ENCODE data around the gene RNU1-1. TPM values are rescaled to one million over a fixed set of nuclear protein-coding genes. Genes with fewer than 3 reads are reported as not detected.
"Not testable (repeated sequence)": the region's sequence is repeated elsewhere in the genome, so short reads cannot be mapped to it uniquely, and the experiment has no call there.

The RNU1-1 gene
- not detected for polyA plus RNA-seq

DNA sequence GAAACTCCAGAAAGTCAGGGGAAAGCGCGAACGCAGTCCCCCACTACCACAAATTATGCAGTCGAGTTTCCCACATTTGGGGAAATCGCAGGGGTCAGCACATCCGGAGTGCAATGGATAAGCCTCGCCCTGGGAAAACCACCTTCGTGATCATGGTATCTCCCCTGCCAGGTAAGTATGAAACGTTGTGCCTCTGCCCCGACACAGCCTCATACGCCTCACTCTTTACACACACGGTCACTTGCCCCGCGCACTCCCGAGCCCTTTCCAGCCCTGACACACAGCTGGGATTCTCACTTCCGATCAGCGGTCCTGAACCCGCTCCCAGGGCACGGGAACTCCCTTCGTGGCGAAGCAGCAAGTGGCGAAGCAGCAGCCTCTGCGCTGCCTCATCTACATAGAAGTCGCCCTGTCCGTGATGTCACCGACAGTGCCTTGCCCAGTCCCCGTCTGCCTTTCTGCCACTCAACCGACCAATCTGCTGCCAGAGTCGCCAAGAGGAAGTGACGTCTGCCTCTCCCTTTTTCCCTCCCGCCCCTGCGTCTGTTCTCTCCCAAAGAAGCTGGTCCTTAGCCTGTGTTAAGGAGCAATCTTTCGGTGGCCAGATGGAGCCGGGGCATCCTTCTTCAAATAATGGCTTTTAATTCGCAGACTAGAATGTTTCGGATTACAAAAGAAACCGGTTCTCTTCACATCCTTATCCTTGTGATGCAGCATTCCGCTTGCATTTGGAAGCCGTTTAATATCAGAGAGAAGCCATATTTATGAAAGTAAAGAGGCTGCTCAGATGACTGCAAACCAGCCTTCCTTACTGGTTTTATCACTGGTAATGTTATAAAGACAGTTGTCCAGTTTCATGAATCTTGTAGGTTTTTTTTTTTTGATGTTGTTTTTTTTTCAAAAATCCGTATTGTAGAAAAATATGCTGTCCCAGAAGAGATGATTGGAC is at the start of gene RNU1-1:
Gene RNU1-1 (minus strand): TSS at position 179 of the 949 bp plus-strand sequence.
- H3K27ac ChIP-seq (ENCODE audit: low read depth, low read length): not testable (repeated sequence)
- WGBS, 3 donors: 1 to 3% (median 2%) methylated on average over 33 to 37 of the region's 40 CpGs

DNA sequence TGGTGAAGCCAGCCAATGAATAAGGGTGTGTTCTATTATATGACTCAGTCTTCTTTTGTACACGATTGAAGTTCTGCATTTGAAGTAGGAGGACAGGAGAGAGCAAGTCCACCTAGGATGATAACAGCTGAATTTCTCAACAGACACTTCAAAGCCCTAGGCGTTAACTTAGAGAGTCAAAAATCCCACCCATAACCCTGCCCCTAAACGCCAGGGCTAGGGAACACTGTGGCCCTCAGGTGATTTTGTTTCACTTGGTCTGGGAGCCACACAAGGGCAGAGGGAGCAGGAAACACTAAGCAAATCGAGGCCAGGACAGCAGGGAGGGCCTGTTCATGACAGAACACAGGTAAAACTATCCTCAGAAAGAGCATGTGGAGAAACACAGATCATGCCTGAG is 47.0 kb upstream of the RNU1-1 start:
- 69 to 86% (median 81%) methylated on average over 2 to 3 of the region's 4 CpGs for WGBS, 3 donors
- not testable (repeated sequence) for H3K27ac ChIP-seq (ENCODE audit: low read depth, low read length)

DNA sequence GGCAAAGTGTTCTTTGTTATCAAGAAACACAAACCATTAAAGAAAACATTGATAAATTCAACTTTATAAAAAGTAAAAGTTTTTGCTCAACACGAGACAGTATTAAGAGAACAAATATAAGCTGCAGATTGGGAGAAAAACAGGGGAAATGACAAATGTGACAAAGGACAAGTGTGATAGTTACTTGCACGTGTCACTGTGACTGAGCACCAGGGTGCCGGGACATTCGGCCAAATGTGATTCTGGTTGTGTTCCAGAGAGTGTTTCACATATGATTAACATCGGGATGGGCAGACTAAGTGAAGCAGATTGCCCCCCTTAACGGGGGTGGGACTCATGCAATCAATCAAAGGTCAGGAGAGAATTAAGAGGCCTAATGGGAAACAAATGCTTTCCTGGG is 46.4 kb upstream of the RNU1-1 start:
- not testable (repeated sequence) for H3K27ac ChIP-seq (ENCODE audit: low read depth, low read length)
- WGBS, 3 donors: 65 to 76% (median 74%) methylated on average over 3 to 4 of the region's 6 CpGs

DNA sequence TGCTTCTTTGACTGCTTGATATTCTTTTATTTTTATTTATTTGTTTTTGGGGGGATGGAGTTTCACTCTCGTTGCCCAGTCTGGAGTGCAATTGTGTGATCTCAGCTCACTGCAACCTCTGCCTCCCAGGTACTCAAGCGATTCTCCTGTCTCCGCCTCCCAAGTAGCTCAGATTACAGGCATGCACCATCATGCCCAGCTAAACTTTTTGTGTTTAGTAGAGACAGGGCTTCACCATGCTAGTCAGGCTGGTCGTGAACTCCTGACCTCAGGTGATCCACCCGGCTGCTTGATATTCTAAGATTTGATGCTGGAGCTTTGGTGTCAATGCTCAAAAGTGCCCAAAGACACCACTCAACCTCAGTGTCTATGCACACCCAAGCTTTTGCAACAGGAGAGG is 45.6 kb upstream of the RNU1-1 start:
- no CpG with 5 or more reads among the region's 5 CpGs for WGBS, 3 donors
- not testable (repeated sequence) for H3K27ac ChIP-seq (ENCODE audit: low read depth, low read length)

DNA sequence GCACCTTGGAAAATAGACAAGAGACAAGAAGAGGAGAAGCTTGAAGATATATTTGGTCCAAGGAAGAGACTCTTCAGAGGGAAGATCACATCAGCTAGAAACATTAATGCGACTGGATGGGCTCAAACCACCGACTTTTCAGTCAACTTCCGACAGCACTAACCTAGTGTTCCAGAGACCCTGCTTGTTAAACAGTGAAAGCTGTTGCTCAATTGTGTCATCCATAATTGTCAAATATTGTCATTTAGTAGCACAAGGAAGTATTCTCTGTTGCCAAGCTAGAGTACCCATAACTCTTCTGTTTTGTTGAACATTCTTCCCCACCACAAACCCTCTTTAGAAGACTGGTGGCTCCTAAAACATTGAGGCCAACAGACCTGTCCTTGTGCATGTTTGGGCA is 42.9 kb upstream of the RNU1-1 start:
- not testable (repeated sequence) for H3K27ac ChIP-seq (ENCODE audit: low read depth, low read length)
- 96 to 100% (median 98%) methylated on average over 3 of the region's 3 CpGs for WGBS, 3 donors

DNA sequence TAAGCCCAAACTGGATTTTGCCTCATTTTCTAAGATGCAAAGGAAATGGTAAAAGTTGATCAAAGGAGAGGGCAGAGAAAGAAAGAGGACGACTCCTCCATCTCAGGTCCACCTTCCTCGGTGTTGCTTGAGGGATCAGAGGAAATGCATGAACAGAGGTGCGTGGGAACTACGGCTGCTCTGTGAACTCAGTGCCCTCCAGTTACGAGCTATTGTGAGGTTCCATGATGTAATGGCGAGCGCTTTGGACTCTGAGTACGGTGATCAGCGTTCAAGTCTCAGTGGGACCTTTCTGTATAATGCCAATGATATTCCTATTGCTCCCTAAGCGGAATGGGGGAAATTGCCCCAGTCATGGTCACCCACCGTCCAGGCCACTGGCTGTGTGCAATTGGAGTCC is 39.2 kb upstream of the RNU1-1 start:
- 91 to 94% (median 93%) methylated on average over 9 to 10 of the region's 11 CpGs for WGBS, 3 donors
- H3K27ac ChIP-seq (ENCODE audit: low read depth, low read length): not testable (repeated sequence)

DNA sequence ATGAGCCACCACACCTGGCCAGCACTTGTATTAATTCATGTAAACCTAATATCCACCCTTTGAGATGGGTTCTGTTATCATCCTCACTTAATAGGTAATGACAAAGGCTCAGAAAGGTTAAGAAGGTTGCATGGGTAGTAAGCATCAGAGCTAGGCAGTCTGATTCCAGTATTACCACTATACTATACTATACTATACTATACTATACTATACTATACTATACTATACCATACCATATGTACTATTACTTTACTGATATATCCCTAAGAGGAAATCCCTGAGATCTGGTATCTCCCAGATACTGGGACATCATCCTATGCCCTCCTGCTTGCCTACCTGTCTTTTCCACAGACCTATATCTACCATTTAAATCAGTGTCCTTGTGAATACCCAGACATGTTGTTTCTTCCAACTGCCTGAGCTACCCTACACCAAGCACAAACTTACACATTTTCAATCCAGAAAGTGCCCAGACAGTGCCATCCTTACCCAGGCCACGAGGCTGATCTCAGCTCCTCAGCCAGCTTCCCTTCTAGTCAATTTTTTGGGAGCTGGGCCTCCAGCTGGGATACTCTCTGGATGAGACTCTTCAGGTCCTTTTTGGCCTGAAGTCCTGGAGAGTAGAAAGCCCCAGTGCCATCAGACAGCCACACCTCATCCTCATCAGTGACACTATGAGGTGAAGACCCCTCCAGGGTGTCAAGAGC is 36.3 kb upstream of the RNU1-1 start:
- not testable (repeated sequence) for H3K27ac ChIP-seq (ENCODE audit: low read depth, low read length)
- 79 to 87% (median 80%) methylated on average over 1 of the region's 1 CpG for WGBS, 3 donors

DNA sequence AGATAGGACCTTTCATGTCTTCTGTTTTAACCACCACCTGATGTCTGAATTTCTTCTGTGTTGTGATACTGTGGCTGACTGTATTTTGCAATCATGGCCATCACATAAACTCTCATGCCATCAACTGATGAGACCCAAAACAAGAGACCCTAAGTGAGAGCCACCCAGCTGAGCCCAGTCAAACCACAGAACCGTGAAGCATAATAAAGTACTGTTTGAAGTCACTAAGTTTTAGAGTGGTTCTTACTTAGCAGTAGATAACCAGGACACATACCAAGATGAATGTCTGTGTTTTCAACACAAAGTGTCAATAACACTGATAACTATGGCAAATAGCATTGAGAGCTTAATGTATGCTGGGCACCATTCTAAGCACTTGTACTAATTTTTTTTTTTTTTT is 35.5 kb upstream of the RNU1-1 start:
- 37 to 79% (median 75%) methylated on average over 1 of the region's 1 CpG for WGBS, 3 donors
- not testable (repeated sequence) for H3K27ac ChIP-seq (ENCODE audit: low read depth, low read length)

DNA sequence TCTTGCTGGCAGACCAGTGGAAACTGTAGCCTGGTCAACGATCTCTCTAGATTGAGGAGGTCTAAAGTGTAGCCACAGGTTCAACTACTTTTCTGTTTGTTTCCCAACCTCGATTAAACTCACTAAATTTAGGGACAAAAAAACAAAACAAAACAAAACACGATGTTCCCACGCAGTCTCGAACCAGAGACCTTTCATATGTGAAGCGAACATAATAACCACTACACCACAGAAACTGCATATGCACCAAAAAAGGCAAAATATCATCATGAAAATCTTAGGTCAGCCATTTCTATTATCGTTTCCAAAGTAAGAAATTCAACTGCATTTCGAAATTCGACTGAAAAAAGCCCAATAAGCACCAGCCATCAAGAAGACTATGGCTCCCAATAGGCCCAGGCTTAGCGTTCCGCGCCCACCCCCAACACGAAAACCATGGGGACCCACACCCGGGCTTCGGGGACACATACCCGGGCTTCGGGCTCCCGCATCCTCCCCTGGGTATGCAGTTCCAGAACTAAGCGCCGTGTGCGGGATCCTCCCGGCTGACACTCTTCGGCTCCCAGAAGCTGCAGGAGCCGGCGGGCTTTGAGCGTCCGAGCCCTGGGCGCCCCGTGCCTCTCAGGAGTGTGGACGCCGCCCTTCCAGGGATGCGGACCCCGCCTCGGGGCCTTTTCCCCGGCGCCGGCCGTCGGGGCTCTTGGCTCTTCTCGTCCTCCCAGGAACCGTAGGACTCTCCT is 33.6 kb upstream of the RNU1-1 start:
- 46 to 77% (median 51%) methylated on average over 3 to 26 of the region's 41 CpGs for WGBS, 3 donors
- not testable (repeated sequence) for H3K27ac ChIP-seq (ENCODE audit: low read depth, low read length)

DNA sequence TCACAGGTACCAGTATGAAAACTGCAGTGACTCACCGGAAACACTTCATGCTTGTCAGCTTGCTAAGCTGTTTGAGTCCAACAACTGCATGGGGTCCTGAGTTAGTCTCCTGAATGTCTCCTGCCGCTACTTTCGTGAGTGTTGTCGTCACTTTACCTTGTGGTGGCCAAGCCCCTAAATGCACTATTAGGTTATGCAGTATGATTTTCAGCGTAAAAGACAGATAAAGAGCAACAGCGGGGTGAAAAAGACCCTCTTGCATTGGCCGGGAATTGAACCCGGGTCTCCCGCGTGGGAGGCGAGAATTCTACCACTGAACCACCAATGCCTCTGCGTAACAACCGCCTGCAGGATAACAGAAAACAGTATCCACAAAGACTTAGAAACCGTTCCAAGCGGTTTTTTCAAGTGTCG is 31.6 kb upstream of the RNU1-1 start:
- WGBS, 3 donors: 31 to 51% (median 40%) methylated on average over 12 of the region's 16 CpGs
- H3K27ac ChIP-seq (ENCODE audit: low read depth, low read length): not testable (repeated sequence)

DNA sequence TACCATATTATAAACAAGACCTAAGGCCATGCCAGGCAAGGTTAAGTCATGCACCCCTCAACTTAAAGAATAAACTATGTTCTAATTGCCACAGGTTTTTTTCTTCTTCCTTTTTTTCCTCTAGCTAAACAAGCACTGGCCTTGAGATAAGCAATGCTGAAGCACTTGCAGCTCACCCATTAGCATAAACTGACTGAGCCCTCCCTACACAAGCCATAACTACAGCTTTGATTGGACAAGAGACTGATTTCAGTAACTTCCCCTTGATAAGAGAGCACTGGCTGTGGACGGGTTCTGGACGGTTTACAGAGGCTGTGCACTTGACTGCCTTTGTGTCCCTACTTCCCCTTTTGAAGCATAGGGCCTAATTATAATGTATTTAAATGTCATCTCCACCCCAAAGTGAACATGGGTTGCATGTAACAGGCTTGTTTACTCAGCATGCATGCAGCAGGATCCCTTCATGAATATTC is 26.4 kb upstream of the RNU1-1 start:
- not testable (repeated sequence) for H3K27ac ChIP-seq (ENCODE audit: low read depth, low read length)
- 7% methylated on average over 2 of the region's 2 CpGs; no CpG with 5 or more reads in 2 of the 3 donors for WGBS, 3 donors

DNA sequence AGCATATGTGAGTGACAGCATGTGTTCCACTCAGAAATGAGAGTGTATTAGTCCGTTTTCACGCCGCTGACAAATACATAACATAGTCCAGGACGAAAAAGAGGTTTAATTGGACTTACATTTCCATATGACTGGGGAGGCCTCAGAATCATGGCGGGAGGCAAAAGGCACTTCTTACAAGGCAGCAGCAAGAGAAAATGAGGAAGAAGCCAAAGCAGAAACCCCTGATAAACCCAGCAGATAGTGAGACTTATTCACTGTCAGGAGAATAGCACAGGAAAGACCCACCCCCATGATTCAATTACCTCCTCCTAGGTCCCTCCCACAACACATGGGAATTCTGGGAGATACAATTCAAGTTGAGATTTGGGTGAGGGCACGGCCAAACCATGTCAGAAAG is 23.4 kb upstream of the RNU1-1 start:
- H3K27ac ChIP-seq (ENCODE audit: low read depth, low read length): not testable (repeated sequence)
- WGBS, 3 donors: 70 to 96% (median 71%) methylated on average over 4 to 5 of the region's 6 CpGs

DNA sequence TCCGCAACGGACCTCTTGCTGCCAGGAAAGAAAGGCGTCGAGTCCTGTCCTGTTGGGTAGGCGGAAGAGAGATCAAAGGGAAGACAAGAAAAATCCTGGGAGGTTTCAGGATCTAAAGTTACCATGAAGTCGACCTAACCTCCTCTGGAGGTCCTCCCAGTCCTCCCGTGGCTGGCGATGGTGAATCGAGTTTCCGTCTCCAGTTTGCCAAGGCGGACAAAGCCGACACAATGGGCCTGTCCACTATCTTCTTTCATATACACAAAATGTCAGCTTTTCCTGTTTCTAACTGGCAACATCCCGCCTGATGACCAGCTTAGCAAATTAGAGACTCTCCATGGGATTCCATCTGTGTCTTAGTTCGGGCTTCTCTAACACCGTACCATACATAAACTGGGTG is 22.7 kb upstream of the RNU1-1 start:
- not testable (repeated sequence) for H3K27ac ChIP-seq (ENCODE audit: low read depth, low read length)
- 80 to 85% (median 83%) methylated on average over 15 of the region's 15 CpGs for WGBS, 3 donors

DNA sequence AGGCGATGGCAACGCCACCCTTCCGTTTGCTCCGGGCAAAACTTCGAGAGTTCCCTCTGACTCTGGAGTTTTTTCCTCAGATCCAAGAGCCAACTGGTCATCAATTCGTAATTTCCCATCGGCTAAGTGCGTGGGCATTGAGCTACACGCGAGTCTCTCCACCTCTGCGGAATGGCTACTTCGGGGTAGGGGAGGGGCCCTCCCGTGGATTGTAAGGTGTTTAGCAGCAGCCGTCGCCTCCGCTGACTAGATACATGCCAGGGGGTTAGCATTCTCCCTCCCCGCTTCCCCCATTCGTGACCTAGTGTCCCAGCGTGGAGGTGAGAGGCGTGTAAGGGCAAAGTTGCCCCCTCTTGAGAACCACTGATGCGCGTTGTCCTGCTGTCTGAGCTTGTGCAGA is 21.8 kb upstream of the RNU1-1 start:
- WGBS, 3 donors: 47 to 60% (median 57%) methylated on average over 17 to 22 of the region's 22 CpGs
- not testable (repeated sequence) for H3K27ac ChIP-seq (ENCODE audit: low read depth, low read length)

DNA sequence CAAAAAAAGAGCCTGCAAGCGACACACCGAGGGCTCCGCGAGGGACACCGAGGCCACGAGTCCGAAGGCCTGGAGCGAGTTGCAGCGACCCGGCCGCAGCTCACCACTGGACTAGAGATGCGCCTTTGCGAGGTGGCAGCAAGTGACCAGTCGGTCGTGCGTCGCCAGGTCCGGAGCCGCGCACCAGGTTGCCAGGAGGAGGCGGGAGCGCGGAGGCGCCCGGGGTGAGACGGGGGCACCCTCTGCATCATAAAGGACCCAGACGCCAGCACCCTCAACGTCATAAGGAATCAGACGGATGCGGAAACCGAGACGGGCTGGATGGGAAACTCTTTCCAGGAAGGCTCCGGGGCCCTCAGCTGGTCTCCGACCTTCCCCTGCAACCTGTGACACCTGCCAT is 21.4 kb upstream of the RNU1-1 start:
- 17 to 28% (median 25%) methylated on average over 29 to 33 of the region's 34 CpGs for WGBS, 3 donors
- H3K27ac ChIP-seq (ENCODE audit: low read depth, low read length): not testable (repeated sequence)

DNA sequence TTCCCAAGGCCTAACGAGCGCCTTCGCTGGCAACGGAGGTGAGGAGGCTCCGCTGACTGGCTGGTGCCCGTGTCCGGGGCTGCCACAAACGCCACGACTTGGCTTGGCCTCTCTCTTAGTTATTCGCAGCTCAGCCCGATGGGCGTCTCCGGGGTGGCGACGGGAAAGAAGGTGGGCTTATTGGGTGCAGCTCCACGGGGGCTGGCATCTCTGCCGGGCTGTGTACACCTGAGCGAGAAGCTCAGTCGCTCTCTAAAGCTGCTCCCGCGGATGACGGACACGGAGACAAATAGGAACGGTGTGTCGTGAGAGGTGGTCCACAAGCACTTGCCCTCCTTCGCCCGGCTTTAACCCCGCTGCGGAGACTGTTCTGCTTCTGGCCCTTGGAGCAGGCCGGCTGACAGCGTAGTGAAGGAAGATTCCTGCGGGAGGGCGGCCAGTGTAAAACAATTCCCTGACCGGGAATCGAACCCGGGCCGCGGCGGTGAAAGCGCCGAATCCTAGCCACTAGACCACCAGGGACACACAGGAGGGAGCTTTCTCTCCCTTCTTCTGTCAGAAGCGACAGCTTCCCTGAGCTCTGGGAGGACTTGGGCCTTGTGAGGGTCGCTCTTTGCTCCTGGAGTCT is 20.9 kb upstream of the RNU1-1 start:
- H3K27ac ChIP-seq (ENCODE audit: low read depth, low read length): not testable (repeated sequence)
- 7 to 18% (median 17%) methylated on average over 23 to 31 of the region's 43 CpGs for WGBS, 3 donors

DNA sequence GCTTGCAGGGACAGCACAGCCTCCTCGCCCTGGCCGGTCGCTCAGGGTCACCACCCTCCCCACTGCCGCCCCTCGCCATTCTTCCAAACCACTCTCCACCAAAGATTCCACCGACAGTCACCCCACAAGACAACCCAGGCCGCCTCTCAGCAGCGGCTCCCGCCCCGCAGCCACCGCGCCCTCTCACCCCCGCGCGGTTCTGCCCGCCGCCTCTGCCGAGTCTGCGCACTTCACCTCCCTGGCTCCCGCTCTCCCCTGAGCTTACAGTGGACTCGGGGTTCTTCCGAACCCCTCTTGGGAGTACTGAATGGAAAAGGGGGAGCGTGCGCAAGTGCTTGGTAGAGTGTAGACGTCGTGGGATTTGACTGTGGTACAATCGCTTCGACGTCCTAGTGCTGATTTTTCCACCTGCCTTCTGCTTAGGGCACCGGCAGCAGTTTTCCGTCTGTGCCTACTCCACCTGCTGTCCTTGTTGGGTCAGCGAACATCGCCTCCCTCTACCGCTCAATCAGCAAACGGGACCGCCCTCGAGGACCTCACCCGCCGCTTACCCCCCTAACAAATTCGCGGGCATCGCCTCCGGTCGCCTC is 20.2 kb upstream of the RNU1-1 start:
- not testable (repeated sequence) for H3K27ac ChIP-seq (ENCODE audit: low read depth, low read length)
- WGBS, 3 donors: 15 to 17% (median 15%) methylated on average over 26 to 43 of the region's 44 CpGs
